HG02938 (cell line): ENCODE data around the gene RHBDL1.
A peak's percentile ranks its signal among the peaks of the same experiment; 100 is the strongest.

ENCODE experiments used
- ATAC-seq: cut with Tn5 transposase; IDR thresholded peaks from one replicate; pipeline ENCODE4 v1.9.1; 2021; ENCODE audit warnings: mild to moderate bottlenecking, moderate library complexity; ENCODE audit not compliant: unreplicated experiment

The RHBDL1 gene

DNA sequence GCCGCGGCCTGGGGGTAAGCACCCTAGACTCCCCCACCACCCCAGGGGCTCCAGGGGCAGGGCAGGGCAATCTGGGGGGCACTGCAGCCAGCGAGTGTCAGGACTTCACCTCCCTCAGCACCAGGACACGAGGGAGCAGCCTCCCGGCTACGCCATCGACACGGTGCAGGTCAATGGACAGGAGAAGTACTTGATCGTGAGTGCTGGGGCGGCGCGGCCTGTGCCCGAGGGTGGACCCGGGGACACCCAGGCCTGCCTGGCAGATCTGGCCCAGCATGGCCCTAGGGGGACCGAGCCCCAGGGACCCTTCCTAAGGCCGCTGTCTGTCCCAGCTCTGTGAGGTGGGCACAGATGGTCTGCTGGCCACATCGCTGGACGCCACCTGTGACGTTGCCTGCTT is 3.1 kb upstream of the RHBDL1 start:
- ATAC-seq = no peak

DNA sequence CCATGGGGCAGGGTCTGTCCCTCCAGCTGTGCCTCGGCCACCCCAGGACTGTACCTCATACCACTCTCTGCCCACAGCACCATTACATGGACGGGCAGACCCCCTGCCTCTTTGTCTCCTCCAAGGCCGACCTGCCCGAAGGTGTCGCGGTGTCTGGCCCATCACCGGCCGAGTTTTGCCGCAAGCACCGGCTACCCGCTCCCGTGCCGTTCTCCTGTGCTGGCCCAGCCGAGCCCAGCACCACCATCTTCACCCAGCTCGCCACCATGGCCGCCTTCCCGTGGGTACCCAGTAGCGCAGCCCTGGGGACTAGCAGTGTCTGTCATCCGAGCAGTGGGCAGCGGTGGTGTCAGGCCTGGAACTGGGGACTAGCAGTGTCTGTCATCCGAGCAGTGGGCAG is 2.6 kb upstream of the RHBDL1 start:
- ATAC-seq = no peak

DNA sequence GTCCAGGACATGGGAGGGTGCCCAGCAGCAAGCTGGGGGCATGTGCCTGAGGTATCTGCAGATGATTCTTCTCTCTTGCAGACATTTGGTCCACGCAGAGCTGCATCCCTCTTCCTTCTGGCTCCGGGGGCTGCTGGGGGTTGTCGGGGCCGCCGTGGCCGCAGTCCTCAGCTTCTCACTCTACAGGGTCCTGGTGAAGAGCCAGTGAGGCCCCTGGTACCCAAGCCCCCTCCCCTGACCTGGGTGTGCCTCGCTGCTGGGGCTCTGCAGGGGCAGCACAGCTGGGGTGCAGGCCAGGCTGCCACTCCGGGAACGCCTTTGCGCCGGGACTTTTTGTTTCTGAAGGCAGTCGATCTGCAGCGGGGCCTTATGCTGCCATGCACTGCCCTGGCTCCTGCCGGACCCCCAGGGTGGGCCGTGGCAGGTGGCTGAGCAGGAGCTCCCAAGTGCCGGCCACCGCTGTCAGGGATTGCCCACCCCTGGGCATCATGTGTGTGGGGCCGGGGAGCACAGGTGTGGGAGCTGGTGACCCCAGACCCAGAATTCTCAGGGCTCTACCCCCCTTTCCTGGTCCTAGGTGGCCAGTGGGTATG is 2.0 kb upstream of the RHBDL1 start:
- ATAC-seq = no peak

DNA sequence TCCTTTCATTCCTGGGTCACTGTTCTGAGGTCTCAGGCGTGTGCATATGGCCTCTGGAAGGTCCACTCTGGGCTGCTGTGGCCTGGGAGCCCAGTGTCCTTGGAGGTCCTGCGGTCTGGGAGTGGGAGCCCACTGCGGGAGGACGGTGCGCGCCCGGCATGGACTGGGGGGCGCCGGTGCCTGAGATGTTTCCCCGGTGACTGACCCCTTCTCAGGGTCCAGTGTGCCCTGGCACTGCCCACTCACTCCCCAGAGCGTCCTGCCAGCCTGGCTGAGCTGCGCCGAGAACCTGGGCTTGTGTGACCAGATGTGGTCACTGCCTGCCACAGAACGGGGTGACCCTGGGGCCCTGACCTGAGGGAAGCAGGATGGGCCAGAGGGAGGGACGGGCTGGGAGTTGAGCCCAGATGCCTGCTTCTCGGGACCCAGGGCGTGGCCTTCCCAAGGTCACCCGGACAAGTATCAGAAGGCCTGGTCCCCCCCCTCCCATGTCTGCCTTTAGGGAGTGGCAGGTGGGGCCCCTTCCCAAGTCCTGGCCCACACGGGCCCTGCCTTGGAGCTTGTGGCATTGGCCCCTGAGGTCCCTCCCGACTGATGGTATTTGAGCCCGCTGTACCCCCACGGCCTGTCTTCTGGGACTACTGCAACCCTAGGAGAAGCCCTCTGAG is 1.1 kb upstream of the RHBDL1 start:
- ATAC-seq = no peak

DNA sequence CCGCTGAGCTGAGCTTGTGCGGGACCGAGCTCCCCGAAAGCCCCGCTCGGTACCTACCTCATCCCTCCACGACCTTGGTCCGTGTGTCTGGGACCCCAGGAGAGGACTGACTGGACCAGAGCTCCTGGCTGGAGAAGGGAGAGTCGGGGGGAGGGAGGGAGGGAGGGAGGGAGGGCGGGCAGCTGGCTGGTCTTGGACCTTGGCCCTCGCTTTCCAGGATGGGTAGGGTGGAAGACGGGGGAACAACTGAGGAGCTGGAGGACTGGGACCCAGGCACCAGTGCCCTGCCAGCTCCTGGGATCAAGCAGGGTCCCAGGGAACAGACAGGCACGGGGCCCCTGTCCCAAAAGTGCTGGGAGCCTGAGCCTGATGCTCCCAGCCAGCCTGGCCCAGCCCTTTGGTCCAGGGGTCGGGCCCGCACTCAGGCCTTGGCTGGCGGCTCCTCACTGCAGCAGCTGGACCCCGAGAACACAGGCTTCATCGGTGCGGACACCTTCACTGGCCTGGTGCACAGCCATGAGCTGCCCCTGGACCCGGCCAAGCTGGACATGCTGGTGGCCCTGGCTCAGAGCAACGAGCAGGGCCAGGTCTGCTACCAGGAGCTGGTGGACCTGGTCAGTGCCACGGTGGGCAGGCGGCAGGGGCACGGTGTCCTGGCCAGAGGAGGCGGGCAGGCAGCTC is 553 bp downstream of the RHBDL1 start:
- ATAC-seq = no peak

DNA sequence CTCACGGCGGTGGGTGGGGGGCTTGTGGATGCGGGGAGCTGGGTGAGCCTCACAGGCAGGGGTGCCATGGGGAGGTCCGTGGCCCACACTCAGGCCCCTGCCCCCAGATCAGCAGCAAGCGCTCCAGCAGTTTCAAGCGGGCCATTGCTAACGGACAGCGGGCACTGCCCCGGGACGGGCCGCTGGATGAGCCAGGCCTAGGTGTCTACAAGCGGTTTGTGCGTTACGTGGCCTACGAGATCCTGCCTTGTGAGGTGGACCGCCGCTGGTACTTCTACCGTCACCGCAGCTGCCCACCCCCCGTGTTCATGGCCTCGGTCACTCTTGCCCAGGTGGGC is 1.1 kb downstream of the RHBDL1 start:
- ATAC-seq = no peak

DNA sequence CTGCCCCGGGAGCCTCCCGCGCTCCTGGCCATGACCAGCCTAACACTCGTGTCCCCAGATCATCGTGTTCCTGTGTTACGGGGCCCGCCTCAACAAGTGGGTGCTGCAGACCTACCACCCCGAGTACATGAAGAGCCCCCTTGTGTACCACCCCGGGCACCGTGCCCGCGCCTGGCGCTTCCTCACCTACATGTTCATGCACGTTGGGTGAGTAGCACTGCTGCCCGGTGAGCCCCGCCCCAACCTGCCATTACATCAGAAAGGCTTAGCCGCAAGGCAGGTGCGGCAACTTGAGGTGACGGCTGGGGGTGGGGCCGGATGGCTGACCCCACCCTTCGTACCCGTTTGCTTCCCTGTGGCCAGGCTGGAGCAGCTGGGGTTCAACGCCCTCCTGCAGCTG is 1.4 kb downstream of the RHBDL1 start:
- no peak for ATAC-seq

DNA sequence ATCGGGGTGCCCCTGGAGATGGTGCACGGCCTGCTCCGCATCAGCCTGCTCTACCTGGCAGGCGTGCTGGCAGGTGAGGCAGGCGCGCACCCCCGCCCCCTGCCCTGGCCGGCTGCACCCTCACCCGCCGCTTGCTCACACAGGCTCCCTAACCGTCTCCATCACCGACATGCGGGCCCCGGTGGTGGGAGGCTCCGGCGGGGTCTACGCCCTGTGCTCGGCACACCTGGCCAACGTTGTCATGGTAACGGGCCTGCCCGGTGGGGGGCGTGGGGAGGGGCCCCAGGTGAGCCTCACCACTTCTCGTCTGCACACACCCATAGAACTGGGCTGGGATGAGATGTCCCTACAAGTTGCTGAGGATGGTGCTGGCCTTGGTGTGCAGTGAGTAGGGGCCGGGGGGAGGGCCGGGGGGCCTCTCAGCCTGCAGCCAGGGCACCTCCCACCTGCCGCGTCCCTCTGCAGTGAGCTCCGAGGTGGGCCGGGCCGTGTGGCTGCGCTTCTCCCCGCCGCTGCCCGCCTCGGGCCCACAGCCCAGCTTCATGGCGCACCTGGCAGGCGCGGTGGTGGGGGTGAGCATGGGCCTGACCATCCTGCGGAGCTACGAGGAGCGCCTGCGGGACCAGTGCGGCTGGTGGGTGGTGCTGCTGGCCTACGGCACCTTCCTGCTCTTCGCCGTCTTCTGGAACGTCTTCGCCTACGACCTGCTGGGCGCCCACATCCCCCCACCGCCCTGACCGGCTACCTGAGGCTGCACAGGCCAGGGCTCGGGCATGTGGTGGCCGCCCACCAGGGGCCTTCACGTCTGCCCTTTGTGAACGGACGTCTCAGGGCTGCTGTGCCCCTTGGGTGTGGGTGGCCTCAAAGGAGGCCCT is 2.1 kb downstream of the RHBDL1 start:
- no peak for ATAC-seq

DNA sequence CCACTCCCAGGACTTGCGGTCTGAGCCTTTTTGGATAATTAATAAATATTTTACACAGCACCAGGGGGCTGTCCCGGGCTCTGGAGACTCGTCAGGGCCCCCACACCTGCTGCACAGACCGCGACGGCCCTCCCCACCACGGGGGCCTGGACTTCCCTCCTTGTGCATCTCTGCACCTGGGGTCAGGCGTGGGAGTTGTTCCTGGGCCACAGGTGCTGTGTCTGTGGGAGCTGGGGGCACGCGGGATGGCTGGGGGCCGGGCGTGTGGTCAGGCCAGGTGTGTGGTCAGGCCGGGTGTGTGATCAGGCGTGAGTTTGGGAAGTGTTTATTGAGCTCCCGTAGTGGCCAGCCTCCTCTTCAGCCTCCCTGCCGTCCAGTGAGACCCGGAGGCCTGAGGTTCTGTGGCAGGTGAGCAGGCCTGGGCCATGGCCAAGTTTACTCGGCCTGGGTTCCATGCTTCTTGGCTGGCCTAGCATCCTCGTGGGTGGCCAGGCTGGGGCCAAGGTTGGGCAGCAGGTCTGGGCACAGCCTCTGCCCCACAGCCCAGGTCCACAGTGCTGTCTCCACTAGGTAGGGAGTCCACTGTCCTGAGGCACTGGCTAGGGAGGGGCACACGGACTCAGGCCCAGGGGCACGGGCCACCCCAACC is 2.9 kb downstream of the RHBDL1 start:
- ATAC-seq = no peak

DNA sequence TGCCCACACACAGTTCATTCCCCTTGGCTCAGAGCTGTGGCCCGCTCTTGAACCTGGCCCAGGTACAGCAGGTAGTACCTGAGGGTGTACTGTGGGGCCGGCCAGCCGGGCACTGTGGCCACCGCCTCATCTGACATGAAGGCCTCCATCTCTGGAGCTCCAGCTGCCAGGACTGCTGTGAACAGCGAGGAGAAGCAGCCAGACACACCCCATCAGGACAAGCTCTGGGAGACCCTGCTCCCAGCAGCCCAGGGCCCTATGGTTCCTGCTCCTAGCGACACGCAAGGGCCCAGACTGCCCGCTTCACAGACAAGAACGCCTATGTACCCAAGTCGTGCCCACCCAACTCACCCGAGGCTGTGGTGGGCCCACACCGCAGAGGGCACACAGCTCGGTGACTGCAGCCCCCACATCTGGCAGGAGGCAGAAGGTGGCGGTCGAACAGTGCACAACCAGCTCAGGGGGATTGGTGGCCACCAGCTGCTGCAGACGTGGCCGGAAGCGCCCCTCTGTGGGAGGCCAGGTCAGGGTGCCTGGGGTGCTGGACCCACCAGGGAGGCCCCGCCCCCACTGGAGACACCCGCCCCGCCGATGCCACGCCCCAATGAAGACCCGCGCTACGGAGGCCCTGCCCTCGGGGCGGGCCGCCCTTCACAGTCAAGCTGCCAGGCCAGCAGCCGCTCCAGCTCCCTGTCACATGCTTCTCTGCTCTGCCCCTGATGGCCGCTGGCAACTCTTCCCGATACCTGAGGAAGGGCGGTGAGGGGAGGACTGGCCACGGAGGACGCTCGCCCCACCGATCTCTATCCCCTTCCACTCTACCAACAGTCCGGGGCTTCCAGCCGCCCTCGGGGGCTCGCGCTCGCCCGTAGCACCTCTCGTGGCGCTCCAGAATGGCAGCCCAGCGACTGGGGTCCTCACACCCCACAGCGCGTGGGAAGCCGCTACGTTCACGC is 3.7 kb downstream of the RHBDL1 start:
- no peak for ATAC-seq

DNA sequence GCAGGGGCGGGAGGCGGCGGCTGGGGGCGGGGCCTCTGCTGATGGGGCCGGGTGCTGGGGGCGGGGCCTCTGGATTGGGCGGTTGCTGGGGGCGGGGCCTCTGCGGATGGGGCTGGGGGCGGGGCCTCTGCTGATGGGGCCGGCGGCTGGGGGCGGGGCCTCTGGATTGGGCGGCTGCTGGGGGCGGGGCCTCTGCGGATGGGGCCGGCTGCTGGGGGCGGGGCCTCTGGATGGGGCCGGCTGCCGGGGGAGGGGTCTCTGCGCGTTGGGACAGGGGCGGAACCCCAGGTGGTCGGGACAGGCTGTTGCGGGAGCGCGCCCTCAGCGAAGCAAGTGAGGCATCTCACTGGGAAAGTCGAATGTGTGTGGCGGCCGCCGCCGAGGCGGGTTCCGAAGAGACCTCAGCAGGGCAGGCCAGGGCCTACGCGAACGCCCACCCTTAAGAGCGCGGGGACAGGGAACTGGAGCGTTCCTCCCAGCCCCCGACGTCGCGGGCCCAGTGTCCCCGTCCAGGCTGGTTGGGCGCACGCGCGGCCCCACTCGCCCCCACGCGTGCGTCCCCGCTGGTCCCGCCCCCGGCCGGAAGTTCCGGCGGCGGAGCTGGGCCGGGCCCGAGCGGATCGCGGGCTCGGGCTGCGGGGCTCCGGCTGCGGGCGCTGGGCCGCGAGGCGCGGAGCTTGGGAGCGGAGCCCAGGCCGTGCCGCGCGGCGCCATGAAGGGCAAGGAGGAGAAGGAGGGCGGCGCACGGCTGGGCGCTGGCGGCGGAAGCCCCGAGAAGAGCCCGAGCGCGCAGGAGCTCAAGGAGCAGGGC is 4.5 kb downstream of the RHBDL1 start, which contains the start of gene STUB1:
TSS of gene STUB1 (plus strand) at position 597 of the 811 bp plus-strand sequence. CDS start at position 713, 116 bp downstream.
- ATAC-seq = no peak

DNA sequence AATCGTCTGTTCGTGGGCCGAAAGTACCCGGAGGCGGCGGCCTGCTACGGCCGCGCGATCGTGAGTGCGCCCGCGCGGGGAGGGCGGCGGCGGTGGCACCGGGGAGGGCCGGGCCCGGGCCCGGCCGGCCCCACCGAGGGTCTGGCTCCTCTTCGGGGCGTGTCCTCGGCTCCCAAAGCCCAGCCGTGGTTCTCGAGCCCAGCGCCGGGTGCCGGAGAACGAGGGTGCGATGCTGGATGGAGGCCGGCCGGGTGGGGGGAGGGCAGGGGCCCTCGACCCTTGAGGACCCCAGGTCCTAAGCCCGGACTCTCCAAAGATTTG is 5.1 kb downstream of the RHBDL1 start:
- ATAC-seq = no peak

DNA sequence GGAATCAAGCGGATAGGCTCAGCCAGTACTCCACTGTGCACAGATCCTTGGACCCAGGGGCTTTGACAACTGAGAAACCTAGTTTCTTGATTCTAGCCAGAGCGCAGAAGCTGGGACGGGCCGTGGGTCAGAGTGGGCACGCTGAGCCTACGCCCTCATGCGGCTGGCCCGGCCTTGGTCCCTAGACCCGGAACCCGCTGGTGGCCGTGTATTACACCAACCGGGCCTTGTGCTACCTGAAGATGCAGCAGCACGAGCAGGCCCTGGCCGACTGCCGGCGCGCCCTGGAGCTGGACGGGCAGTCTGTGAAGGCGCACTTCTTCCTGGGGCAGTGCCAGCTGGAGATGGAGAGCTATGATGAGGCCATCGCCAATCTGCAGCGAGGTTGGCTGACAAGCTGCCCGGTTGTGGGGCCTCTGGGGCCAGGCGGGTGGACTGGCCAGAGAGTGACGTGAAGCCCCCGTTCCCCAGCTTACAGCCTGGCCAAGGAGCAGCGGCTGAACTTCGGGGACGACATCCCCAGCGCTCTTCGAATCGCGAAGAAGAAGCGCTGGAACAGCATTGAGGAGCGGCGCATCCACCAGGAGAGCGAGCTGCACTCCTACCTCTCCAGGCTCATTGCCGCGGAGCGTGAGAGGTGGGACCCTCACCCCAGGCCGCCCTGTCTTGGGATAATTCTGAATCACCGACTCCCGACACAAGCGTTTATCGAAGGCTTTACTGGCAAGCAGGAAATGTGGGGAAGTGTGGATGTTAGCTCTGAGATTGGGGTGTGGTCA is 5.7 kb downstream of the RHBDL1 start:
- no peak for ATAC-seq

DNA sequence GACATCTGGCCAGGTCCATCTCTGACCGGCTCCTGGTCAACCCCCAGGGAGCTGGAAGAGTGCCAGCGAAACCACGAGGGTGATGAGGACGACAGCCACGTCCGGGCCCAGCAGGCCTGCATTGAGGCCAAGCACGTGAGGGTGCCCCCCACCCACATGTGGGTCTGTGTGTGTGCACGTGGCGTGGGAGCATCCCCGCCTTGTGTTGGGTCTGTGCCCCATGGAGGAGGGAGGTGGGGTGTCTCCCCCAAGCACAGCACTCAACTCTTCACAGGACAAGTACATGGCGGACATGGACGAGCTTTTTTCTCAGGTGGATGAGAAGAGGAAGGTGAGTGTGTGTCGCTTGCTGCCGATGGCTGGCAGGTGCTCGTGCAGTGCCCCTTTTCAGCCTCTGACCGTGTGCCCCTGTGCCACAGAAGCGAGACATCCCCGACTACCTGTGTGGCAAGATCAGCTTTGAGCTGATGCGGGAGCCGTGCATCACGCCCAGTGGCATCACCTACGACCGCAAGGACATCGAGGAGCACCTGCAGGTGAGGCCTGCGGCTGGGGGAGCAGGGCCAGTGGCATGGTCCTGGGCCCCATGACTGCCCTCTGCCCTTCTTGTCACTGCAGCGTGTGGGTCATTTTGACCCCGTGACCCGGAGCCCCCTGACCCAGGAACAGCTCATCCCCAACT is 6.4 kb downstream of the RHBDL1 start:
- ATAC-seq = no peak

DNA sequence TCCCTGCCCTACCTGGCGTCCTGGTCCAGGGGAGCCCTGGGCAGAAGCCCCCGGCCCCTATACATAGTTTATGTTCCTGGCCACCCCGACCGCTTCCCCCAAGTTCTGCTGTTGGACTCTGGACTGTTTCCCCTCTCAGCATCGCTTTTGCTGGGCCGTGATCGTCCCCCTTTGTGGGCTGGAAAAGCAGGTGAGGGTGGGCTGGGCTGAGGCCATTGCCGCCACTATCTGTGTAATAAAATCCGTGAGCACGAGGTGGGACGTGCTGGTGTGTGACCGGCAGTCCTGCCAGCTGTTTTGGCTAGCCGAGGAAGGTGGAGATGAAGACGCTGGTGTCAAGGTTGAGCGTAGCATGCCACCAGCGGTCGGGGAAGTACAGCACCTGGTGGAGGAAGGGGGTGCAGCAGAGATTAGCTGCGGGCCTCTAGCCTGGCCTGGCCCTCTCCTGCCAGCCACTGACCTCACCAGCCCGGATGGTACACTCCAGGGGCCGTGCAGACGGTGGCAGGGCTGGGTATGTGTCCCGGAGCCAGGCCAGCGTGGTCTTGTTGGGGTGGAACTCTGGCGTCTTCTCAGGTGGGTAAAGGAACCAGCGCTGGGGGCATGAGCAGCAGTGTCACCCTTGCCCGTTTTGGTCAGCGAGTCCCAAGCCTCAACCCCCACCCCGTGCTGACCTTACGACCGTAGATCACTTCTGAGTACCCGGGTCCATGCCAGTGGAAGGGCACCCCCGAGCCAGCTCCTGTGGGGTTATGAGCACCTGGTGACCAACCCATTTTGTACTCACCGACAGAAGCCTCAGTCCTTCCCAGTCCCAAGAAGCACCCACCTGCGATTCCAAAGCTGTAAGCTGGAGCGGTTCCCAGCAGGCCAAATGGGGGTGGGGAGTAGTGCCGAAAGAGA is 7.3 kb downstream of the RHBDL1 start:
- no peak for ATAC-seq

DNA sequence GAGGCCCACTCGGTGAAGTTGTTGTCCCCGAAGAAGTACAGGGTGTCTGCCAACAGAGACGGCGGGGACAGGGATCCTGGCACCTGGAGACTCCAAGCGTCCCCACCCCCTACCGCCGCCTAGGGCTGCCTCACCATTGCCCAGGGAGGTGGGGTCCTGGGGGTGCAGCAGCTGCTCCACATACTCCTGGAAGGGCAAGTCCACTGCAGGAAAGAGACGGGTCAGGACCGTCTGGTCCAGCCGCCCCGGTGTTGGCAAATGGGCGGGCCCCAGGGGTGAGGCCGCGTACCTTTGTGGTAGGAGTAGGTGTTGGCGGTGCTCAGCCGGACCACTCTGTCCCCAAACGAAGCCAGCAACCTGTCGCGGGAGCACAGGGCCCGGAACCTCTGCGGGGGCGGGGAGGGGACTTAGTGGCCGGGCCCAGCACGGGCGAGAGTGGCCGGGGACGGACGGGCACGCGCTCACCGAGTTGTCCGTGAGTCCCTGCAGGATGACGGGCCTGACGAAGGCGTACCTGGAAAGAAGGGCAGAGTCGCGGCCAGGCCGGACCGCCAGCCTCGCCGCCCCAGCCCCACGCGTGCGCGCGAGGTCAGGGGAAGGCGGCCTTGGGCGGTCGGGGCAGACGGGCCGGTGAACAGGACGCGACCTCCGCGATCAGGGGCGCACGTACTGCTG is 8.1 kb downstream of the RHBDL1 start:
- ATAC-seq = peak; percentile 6
